HEK293T (cell line): ENCODE data around the gene CTBS.

Source experiments
- CTCF ChIA-PET: fragments of 350-600 bp; formaldehyde crosslinking; extraction: SDS; loops from one replicate; lab custom pipeline; 2021; ENCODE audit warnings: antibody characterized with exemption, inconsistent platforms; lab: Yijun Ruan, JAX
- POLR2A ChIA-PET: fragments of 350-600 bp; formaldehyde crosslinking; extraction: SDS; loops from one replicate; lab custom pipeline; 2020; ENCODE audit warnings: antibody characterized with exemption, inconsistent platforms; lab: Yijun Ruan, JAX
- DNase-seq: peaks from one replicate; pipeline ENCODE4 v3.0.0; 2012; ENCODE audit warnings: mixed read lengths; ENCODE audit errors: extremely low spot score
- ARNT ChIP-seq: fragments of 450-650 bp; IDR thresholded peaks from 2 replicates; pipeline ENCODE4 v1.6.1; 2017; ENCODE audit warnings: mild to moderate bottlenecking
- BHLHE40 ChIP-seq: fragments of 450-650 bp; IDR thresholded peaks from 2 replicates; pipeline ENCODE4 v1.6.1; 2016; ENCODE audit warnings: mild to moderate bottlenecking, moderate library complexity, borderline replicate concordance
- CTBP1 ChIP-seq: fragments of 450-650 bp; IDR thresholded peaks from 2 replicates; pipeline ENCODE4 v1.6.1; 2016; ENCODE audit warnings: borderline replicate concordance
- ELF4 ChIP-seq: fragments of 450-650 bp; IDR thresholded peaks from 2 replicates; pipeline ENCODE4 v1.6.1; 2017; ENCODE audit warnings: antibody characterized with exemption
- FOXA1 ChIP-seq: fragments of 450-650 bp; IDR thresholded peaks from 2 replicates; pipeline ENCODE4 v1.6.1; 2016; ENCODE audit warnings: mild to moderate bottlenecking
- FOXK2 ChIP-seq: fragments of 450-650 bp; IDR thresholded peaks from 2 replicates; pipeline ENCODE4 v1.6.1; 2016; ENCODE audit warnings: mild to moderate bottlenecking
- FOXM1 ChIP-seq: fragments of 450-650 bp; IDR thresholded peaks from 2 replicates; pipeline ENCODE4 v1.6.1; 2017; ENCODE audit warnings: mild to moderate bottlenecking, borderline replicate concordance
- HDGF ChIP-seq: fragments of 450-650 bp; IDR thresholded peaks from 2 replicates; pipeline ENCODE4 v1.6.1; 2017; ENCODE audit warnings: antibody characterized with exemption, borderline replicate concordance
- L3MBTL2 ChIP-seq: fragments of 450-650 bp; conservative IDR thresholded peaks from 2 replicates; pipeline ENCODE4 v1.6.1; 2016; ENCODE audit warnings: mild to moderate bottlenecking
- LEF1 ChIP-seq: fragments of 450-650 bp; IDR thresholded peaks from 2 replicates; pipeline ENCODE4 v1.6.1; 2017; ENCODE audit warnings: mild to moderate bottlenecking, borderline replicate concordance
- NFRKB ChIP-seq: fragments of 450-650 bp; IDR thresholded peaks from 2 replicates; pipeline ENCODE4 v1.6.1; 2016; ENCODE audit warnings: mild to moderate bottlenecking, moderate library complexity
- PKNOX1 ChIP-seq: fragments of 450-650 bp; IDR thresholded peaks from 2 replicates; pipeline ENCODE4 v1.6.1; 2016
- SP1 ChIP-seq: fragments of 450-650 bp; IDR thresholded peaks from 2 replicates; pipeline ENCODE4 v1.6.1; 2017
- SUZ12 ChIP-seq: fragments of 450-650 bp; IDR thresholded peaks from 2 replicates; pipeline ENCODE4 v1.6.1; 2016; ENCODE audit warnings: mild to moderate bottlenecking
- TARDBP ChIP-seq: fragments of 450-650 bp; IDR thresholded peaks from 2 replicates; pipeline ENCODE4 v1.6.1; 2016
- ZNF384 ChIP-seq: fragments of 450-650 bp; IDR thresholded peaks from 2 replicates; pipeline ENCODE4 v1.6.1; 2016

CTBS gene

DNA sequence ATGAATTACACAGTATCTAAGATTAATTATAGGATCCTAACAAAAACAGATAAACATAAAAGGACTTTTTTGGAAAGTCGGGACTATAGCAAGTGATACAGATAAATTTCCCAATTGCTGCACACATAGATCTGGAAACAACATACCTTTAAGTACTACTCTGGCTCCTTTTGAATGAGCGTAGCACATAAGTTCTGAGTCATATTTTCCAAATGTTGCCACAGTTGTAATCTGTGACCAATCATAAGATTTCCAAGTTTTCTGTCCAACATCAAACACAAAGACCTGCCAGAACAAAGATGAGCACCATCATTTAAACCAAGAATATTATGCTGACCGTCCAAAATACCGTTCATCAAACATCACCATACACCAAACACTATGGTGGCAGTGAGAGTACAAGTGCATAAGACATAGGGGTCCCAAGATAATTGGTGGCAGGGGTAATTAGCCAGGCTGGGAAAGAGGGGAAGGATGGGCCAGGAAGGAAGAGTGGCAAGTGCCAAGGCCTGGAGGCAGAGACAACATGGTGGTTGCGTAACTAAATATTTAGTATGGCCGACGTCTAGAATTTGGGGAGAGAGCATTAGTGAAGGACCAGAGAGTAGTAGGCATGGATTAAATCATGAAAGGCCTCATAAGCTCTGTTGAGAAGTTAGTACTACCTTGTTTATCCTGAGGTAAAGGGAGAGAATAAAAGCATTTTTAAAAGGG lies 3.6 kb downstream of the CTBS start:
- TF ChIP-seq SUZ12, result no peak
- TF ChIP-seq PKNOX1, result no peak
- TF ChIP-seq ZNF384, result no peak
- no peak for TF ChIP-seq FOXK2
- no peak for TF ChIP-seq LEF1
- TF ChIP-seq FOXA1, result no peak
- TF ChIP-seq TARDBP, result no peak
- TF ChIP-seq SP1, result no peak
- no peak for TF ChIP-seq L3MBTL2
- no peak for TF ChIP-seq BHLHE40
- no peak for TF ChIP-seq FOXM1
- no peak for TF ChIP-seq ARNT
- no peak for TF ChIP-seq HDGF
- TF ChIP-seq NFRKB, result no peak
- no peak for TF ChIP-seq ELF4
- no peak for TF ChIP-seq CTBP1
- POLR2A ChIA-PET, result interaction anchor here (0.6 kb wide), 1 partner anchor 65 kb away, joined by 3 read pairs; the partner anchor contains the start of genes GNG5 and SPATA1
- CTCF ChIA-PET, result interaction anchor here (0.6 kb wide), 1 partner anchor 34 kb away, joined by 4 read pairs; no protein-coding TSS in a partner anchor
- no peak for DNase-seq

DNA sequence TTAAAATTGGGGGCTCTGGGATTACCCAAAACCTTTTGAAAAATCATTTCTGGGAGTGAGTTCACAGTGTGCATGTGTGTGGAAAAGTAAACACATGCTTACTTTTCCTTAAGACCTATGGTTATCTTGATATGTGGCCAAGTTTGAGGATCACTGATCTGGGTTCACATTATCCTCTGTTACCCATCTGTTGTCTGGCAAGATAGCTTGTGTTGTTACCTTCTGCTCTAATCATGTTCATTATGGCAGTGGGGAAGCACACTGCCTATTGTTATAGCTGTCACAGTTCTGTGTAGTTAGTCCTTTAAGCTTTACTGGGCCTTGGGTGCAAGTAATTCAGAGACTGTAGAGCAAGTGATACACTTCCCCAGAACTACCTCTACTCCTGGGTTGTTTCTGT lies 5.0 kb downstream of the CTBS start:
- no peak for DNase-seq
- TF ChIP-seq BHLHE40, result no peak
- no peak for TF ChIP-seq ARNT
- TF ChIP-seq CTBP1, result no peak
- TF ChIP-seq TARDBP, result no peak
- no peak for TF ChIP-seq LEF1
- TF ChIP-seq FOXA1, result no peak
- no peak for TF ChIP-seq HDGF
- no peak for TF ChIP-seq ELF4
- no peak for TF ChIP-seq PKNOX1
- TF ChIP-seq SP1, result no peak
- no peak for TF ChIP-seq ZNF384
- no peak for TF ChIP-seq NFRKB
- TF ChIP-seq FOXM1, result no peak
- no peak for TF ChIP-seq L3MBTL2
- TF ChIP-seq FOXK2, result no peak
- TF ChIP-seq SUZ12, result no peak
- POLR2A ChIA-PET, result no interaction called here
- CTCF ChIA-PET, result no interaction called here

GRCh38 chr1:84550826-84551225 lies 23.4 kb downstream of the CTBS start:
- DNase-seq, result no peak
- TF ChIP-seq HDGF (no peak), FOXM1 (no peak), SP1 (no peak), ARNT (no peak), L3MBTL2 (no peak), CTBP1 (no peak), SUZ12 (no peak), LEF1 (no peak), FOXK2 (no peak), PKNOX1 (no peak), TARDBP (no peak), NFRKB (no peak), ZNF384 (no peak)
- POLR2A ChIA-PET, result no interaction called here
- CTCF ChIA-PET, result interaction anchor here (1.2 kb wide), 1 partner anchor 56 kb away, joined by 3 read pairs; no protein-coding TSS in a partner anchor

GRCh38 chr1:84541679-84542078 lies 32.6 kb downstream of the CTBS start:
- ChIA-PET POLR2A (no interaction called here), CTCF (interaction anchor here (0.6 to 0.9 kb wide), 2 partner anchors 11 to 63 kb away, joined by 3 read pairs; no protein-coding TSS in a partner anchor)
- DNase-seq, result no peak

GRCh38 chr1:84540759-84541158 lies 33.5 kb downstream of the CTBS start:
- ChIA-PET CTCF (interaction anchor here (0.6 kb wide), 2 partner anchors 14 to 58 kb away, joined by 3 to 4 read pairs; no protein-coding TSS in a partner anchor), POLR2A (interaction anchor here (0.8 to 1.2 kb wide), 3 partner anchors 33 to 61 kb away, joined by 4 to 7 read pairs (median 5); partner anchors contain the start of genes GNG5 and SPATA1)
- no peak for DNase-seq
- TF ChIP-seq FOXM1 (no peak), SUZ12 (no peak), HDGF (no peak), TARDBP (no peak), NFRKB (no peak), ELF4 (no peak), LEF1 (no peak), L3MBTL2 (no peak), FOXK2 (no peak)

More at GRCh38 chr1:84541679-84542078, 32.6 kb downstream of the CTBS start:
- TF ChIP-seq ARNT (no peak), CTBP1 (no peak), FOXM1 (no peak)

GRCh38 chr1:84539972-84540371 lies 34.3 kb downstream of the CTBS start:
- DNase-seq, result no peak
- ChIA-PET CTCF (interaction anchor here (0.6 kb wide), 2 partner anchors 13 to 57 kb away, joined by 3 to 4 read pairs; no protein-coding TSS in a partner anchor), POLR2A (interaction anchor here (0.8 to 1.2 kb wide), 3 partner anchors 33 to 60 kb away, joined by 4 to 7 read pairs (median 5); partner anchors contain the start of genes GNG5 and SPATA1)

More at GRCh38 chr1:84539972-84540371, 34.3 kb downstream of the CTBS start:
- TF ChIP-seq ARNT (no peak), HDGF (no peak), NFRKB (no peak), CTBP1 (no peak), TARDBP (no peak), PKNOX1 (no peak), FOXM1 (no peak), SP1 (no peak), L3MBTL2 (no peak), FOXK2 (no peak), LEF1 (no peak), SUZ12 (no peak), ZNF384 (no peak), FOXA1 (no peak), BHLHE40 (no peak), ELF4 (no peak)
